Endodermal cell (in vitro differentiated cells): ENCODE measurements around the gene STARD13. TPM values are rescaled to one million over a fixed set of nuclear protein-coding genes. Genes with fewer than 3 reads are reported as not detected.

ENCODE experiments used
- DNase-seq: peaks from one replicate; pipeline ENCODE4 v3.0.0-alpha.2; 2017
- H3K27ac ChIP-seq: 2 replicates; pipeline ENCODE4 v1.5.1; 2013; ENCODE audit warnings: mild to moderate bottlenecking, low read depth, low read length, moderate library complexity
- H3K27me3 ChIP-seq: 2 replicates; pipeline ENCODE4 v1.6.1; 2013; ENCODE audit warnings: mild to moderate bottlenecking, low read length, moderate library complexity; ENCODE audit not compliant: insufficient read depth, control insufficient read depth, poor library complexity, severe bottlenecking
- H3K36me3 ChIP-seq: 2 replicates; pipeline ENCODE4 v1.7.0; 2013; ENCODE audit warnings: mild to moderate bottlenecking, low read length, moderate library complexity; ENCODE audit not compliant: control insufficient read depth, insufficient read depth
- H3K4me1 ChIP-seq: one replicate; pipeline ENCODE4 v1.7.0; 2013; ENCODE audit warnings: low read length; ENCODE audit not compliant: control insufficient read depth, insufficient read depth
- H3K4me3 ChIP-seq: 2 replicates; pipeline ENCODE4 v1.5.1; 2013; ENCODE audit warnings: mild to moderate bottlenecking, low read length, moderate library complexity
- H3K9ac ChIP-seq: 2 replicates; pipeline ENCODE4 v1.6.1; 2013; ENCODE audit warnings: mild to moderate bottlenecking, low read length, moderate library complexity; ENCODE audit not compliant: poor library complexity, severe bottlenecking; ENCODE audit errors: extremely low read depth
- H3K9me3 ChIP-seq: 2 replicates; pipeline ENCODE4 v1.6.1; 2013; ENCODE audit warnings: mild to moderate bottlenecking, low read length, moderate library complexity; ENCODE audit not compliant: control insufficient read depth
- H3K27ac Mint-ChIP-seq: 2 replicates; pipeline ENCODE4 v1.8.0; 2020; ENCODE audit warnings: mixed read lengths
- H3K27me3 Mint-ChIP-seq: 2 replicates; pipeline ENCODE4 v1.8.0; 2021; ENCODE audit warnings: mild to moderate bottlenecking, mixed read lengths; ENCODE audit not compliant: insufficient read depth
- H3K36me3 Mint-ChIP-seq: 2 replicates; pipeline ENCODE4 v1.8.0; 2020; ENCODE audit warnings: low read depth, mixed read lengths
- H3K4me1 Mint-ChIP-seq: 2 replicates; pipeline ENCODE4 v1.8.0; 2020; ENCODE audit warnings: mixed read lengths
- H3K4me3 Mint-ChIP-seq: 2 replicates; pipeline ENCODE4 v1.8.0; 2020; ENCODE audit warnings: mild to moderate bottlenecking, moderate library complexity, mixed read lengths
- H3K9me3 Mint-ChIP-seq: 2 replicates; pipeline ENCODE4 v1.8.0; 2020; ENCODE audit warnings: mild to moderate bottlenecking, mixed read lengths
- WGBS, 2 experiments: methylation state at CpG; one replicate each; pipeline versions ENCODE4 v1.1.5 to v1.1.7; 2013; ENCODE audit warnings: missing lambda C conversion rate in 2 of 2, mixed read lengths in 1 of 2; ENCODE audit not compliant: insufficient coverage in 1 of 2, insufficient read length in 1 of 2; 5-methylcytosine and 5-hydroxymethylcytosine counted together
- total RNA-seq, 2 donors: library from RNA; stranded (reverse); fragmentation: NEBNext Ultra II Directional in 1 of 2; extraction: Animal tissue kit (Norgen Biotek cat#: 25700) in 1 of 2; gene quantifications; 2 replicates in 1 of 2; 3 replicates in 1 of 2; pipeline ENCODE4 v1.2.1, GENCODE V29; 2021
- TF ChIP-seq, protein P1 (sequence below): fragments of 200-600 bp; sonication (generic); conservative IDR thresholded peaks from 2 replicates; pipeline ENCODE4 v1.5.0; 2021; ENCODE audit warnings: antibody characterized with exemption, mild to moderate bottlenecking

STARD13 gene
- total RNA-seq, 2 donors from 2014 or later = 2.5 to 3.7 TPM

GRCh38 chr13:33207615-33207961 is 78.0 kb downstream of the STARD13 start:
- Mint-ChIP-seq H3K4me3 (no peak overlapping the region), H3K27ac (no peak overlapping the region), H3K9me3 (no peaks in the 10 kb centered on the region), H3K27me3 (no peaks in the 10 kb centered on the region), H3K4me1 (peaks cover 32% of the 10 kb centered on the region), H3K36me3 (no peaks in the 10 kb centered on the region)
- Histone ChIP-seq H3K9me3 (no peaks in the 10 kb centered on the region), H3K4me1 (peaks cover 15% of the 10 kb centered on the region), H3K36me3 (no peaks in the 10 kb centered on the region), H3K27ac (no peak overlapping the region), H3K9ac (no peak overlapping the region), H3K4me3 (no peak overlapping the region), H3K27me3 (no peaks in the 10 kb centered on the region)
- no peak for DNase-seq
- TF ChIP-seq, protein P1, sequence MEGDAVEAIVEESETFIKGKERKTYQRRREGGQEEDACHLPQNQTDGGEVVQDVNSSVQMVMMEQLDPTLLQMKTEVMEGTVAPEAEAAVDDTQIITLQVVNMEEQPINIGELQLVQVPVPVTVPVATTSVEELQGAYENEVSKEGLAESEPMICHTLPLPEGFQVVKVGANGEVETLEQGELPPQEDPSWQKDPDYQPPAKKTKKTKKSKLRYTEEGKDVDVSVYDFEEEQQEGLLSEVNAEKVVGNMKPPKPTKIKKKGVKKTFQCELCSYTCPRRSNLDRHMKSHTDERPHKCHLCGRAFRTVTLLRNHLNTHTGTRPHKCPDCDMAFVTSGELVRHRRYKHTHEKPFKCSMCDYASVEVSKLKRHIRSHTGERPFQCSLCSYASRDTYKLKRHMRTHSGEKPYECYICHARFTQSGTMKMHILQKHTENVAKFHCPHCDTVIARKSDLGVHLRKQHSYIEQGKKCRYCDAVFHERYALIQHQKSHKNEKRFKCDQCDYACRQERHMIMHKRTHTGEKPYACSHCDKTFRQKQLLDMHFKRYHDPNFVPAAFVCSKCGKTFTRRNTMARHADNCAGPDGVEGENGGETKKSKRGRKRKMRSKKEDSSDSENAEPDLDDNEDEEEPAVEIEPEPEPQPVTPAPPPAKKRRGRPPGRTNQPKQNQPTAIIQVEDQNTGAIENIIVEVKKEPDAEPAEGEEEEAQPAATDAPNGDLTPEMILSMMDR = no peak
- WGBS, 2 experiments = 73 to 76% methylated on average over 3 of the region's 3 CpGs

- Histone ChIP-seq H3K27ac (no peak overlapping the region), H3K9me3 (no peaks in the 10 kb centered on the region), H3K36me3 (no peaks in the 10 kb centered on the region), H3K4me1 (peaks cover 19% of the 10 kb centered on the region), H3K27me3 (no peaks in the 10 kb centered on the region), H3K4me3 (no peak overlapping the region), H3K9ac (no peak overlapping the region)
- Mint-ChIP-seq H3K36me3 (no peaks in the 10 kb centered on the region), H3K9me3 (no peaks in the 10 kb centered on the region), H3K4me1 (peaks cover 37% of the 10 kb centered on the region), H3K4me3 (no peak overlapping the region), H3K27me3 (no peaks in the 10 kb centered on the region), H3K27ac (no peak overlapping the region)
- 95 to 100% methylated on average over 1 to 4 of the region's 5 CpGs for WGBS, 2 experiments
- no peak for DNase-seq
- TF ChIP-seq, protein P1 = no peak
These were observed 78.5 kb downstream of the STARD13 start for GRCh38 chr13:33206945-33207614.

- no peaks in the 10 kb centered on the region for H3K36me3 Mint-ChIP-seq
These were observed 79.1 kb downstream of the STARD13 start for GRCh38 chr13:33206425-33206824.

More at GRCh38 chr13:33206425-33206824, 79.1 kb downstream of the STARD13 start:
- Histone ChIP-seq H3K27ac (no peak overlapping the region), H3K4me1 (peaks cover 21% of the 10 kb centered on the region), H3K36me3 (no peaks in the 10 kb centered on the region), H3K27me3 (no peaks in the 10 kb centered on the region), H3K4me3 (no peak overlapping the region), H3K9ac (no peak overlapping the region), H3K9me3 (no peaks in the 10 kb centered on the region)
- no peak overlapping the region for H3K4me3 Mint-ChIP-seq
- no peak for DNase-seq
- H3K9me3 Mint-ChIP-seq = no peaks in the 10 kb centered on the region
- H3K4me1 Mint-ChIP-seq = peaks cover 37% of the 10 kb centered on the region
- no peaks in the 10 kb centered on the region for H3K27me3 Mint-ChIP-seq
- TF ChIP-seq, protein P1 = no peak
- WGBS, 2 experiments = 79 to 91% methylated on average over 3 of the region's 3 CpGs
- H3K27ac Mint-ChIP-seq = no peak overlapping the region
